Measurements from ENCODE around the gene SERPINB1.

DNA sequence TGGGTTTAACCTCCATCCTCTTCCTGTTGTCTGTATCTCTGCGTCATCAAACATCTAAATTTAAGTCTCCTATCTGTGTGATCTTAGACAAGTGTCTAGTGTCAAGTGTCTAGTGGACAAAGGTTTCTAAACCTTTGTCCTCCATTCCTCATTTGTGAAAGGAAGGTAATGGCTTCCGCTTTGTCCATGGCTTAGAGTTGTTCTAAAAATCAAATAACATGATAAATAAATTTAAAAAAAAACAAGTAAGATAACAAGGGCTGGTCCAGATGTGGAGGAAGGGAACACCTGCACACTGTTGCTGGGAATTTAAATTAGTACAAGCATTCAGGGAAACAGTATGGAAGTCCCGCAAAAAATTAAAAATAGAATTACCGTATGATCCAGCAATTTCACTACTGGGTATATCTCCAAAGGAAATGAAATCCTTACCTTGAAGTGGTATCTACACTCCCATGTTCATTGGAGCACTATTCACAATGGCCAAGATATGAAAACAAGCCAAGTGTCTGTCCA lies 17.6 kb upstream of the SERPINB1 start:
- TF ChIP-seq ASH2L (IDR thresholded peaks at IDR 0.05; ENCODE audit: borderline replicate concordance, low read depth): no peak
- no peak for TF ChIP-seq CEBPB (IDR thresholded peaks at IDR 0.05; ENCODE audit: borderline replicate concordance in 1 of 2, low read depth in 2 of 2, low read length in 2 of 2)
- no peak for TF ChIP-seq MEF2A (IDR thresholded peaks at IDR 0.05; ENCODE audit: insufficient read depth, low read depth, low read length)
- TF ChIP-seq, protein P1, sequence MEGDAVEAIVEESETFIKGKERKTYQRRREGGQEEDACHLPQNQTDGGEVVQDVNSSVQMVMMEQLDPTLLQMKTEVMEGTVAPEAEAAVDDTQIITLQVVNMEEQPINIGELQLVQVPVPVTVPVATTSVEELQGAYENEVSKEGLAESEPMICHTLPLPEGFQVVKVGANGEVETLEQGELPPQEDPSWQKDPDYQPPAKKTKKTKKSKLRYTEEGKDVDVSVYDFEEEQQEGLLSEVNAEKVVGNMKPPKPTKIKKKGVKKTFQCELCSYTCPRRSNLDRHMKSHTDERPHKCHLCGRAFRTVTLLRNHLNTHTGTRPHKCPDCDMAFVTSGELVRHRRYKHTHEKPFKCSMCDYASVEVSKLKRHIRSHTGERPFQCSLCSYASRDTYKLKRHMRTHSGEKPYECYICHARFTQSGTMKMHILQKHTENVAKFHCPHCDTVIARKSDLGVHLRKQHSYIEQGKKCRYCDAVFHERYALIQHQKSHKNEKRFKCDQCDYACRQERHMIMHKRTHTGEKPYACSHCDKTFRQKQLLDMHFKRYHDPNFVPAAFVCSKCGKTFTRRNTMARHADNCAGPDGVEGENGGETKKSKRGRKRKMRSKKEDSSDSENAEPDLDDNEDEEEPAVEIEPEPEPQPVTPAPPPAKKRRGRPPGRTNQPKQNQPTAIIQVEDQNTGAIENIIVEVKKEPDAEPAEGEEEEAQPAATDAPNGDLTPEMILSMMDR (IDR thresholded peaks at IDR 0.05 in 2 of 3, conservative IDR thresholded peaks at IDR 0.05 in 1 of 3; ENCODE audit: control insufficient read depth in 2 of 3, extremely low read depth in 1 of 3, insufficient read depth in 1 of 3, low read depth in 3 of 3, low read length in 3 of 3): no peak
- TF ChIP-seq, protein P2, sequence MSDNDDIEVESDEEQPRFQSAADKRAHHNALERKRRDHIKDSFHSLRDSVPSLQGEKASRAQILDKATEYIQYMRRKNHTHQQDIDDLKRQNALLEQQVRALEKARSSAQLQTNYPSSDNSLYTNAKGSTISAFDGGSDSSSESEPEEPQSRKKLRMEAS (IDR thresholded peaks at IDR 0.05; ENCODE audit: low read depth, low read length): no peak
